GM12872 (cell line): ENCODE results near the gene CTSE.

ENCODE experiments used
- TF ChIP-seq, protein P1 (sequence below): IDR thresholded peaks from 3 replicates; pipeline ENCODE4 v1.5.1; 2011; ENCODE audit warnings: low read depth, mild to moderate bottlenecking, low read length, moderate library complexity; ENCODE audit not compliant: insufficient read depth

Gene CTSE

DNA sequence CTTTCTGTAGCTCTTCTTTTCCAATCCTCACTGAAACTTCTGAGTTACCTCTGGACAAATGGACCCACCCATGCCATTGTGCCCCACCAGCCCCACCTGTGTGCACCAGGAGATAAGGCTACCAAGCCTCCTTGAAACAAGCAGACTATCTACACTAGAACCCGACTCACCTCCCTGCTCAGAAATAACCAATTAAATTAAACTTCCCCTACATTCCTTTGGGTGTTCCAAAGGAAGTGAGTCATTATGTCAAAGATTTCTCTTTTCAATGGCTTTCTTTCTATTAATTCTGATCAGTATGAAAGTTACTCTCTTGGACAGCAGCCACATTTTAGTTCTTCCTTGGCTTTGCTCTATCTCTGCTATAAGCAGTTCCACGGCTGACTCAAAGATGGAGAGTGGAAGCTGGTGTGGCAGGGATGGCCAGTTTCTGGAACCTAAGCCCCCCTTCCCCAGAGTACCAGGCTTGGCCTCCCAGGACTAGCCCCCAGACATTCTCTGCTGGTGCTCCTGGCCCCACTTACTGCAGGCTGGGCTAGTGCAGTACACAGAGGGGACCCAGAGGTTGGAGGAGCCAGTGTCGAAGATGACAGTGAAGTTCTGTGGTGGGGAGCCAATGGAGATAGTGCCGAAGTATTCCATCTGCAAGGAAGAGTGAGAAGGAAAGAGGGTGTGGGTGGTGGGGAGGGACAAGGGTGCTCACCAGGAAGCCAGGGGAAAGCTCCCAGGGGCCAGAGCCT is 1.9 kb downstream of the CTSE start:
- TF ChIP-seq, protein P1, sequence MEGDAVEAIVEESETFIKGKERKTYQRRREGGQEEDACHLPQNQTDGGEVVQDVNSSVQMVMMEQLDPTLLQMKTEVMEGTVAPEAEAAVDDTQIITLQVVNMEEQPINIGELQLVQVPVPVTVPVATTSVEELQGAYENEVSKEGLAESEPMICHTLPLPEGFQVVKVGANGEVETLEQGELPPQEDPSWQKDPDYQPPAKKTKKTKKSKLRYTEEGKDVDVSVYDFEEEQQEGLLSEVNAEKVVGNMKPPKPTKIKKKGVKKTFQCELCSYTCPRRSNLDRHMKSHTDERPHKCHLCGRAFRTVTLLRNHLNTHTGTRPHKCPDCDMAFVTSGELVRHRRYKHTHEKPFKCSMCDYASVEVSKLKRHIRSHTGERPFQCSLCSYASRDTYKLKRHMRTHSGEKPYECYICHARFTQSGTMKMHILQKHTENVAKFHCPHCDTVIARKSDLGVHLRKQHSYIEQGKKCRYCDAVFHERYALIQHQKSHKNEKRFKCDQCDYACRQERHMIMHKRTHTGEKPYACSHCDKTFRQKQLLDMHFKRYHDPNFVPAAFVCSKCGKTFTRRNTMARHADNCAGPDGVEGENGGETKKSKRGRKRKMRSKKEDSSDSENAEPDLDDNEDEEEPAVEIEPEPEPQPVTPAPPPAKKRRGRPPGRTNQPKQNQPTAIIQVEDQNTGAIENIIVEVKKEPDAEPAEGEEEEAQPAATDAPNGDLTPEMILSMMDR: no peak

DNA sequence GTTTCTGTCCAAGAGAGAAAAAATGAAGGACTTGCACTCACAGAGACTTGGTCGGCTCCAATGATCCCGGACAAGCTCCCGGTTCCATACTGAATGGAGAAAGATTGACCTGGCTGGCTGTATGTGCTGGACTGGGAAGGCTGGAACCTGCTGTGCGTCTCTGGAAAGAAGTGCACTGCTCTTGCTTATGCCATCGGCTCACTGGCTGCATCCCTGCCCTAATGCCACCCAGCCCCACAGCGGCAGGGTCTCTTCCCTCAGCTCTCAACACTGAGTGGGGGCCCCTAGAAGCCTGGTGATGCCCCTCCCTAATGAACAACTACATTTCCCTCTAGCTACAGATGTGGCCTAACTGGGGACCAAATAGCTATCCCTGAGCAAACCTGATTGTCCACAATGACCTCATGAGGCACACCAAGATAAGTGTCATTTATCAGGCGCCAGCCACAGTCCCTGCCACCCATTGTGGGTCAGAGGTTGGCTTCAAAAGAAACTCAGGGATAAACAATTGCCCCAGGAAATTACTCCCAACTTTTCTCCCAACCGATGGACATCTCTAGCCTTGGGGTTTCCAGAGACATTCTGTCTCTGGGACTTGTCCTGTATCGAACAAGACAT is 2.6 kb downstream of the CTSE start:
- TF ChIP-seq, protein P1: no peak

DNA sequence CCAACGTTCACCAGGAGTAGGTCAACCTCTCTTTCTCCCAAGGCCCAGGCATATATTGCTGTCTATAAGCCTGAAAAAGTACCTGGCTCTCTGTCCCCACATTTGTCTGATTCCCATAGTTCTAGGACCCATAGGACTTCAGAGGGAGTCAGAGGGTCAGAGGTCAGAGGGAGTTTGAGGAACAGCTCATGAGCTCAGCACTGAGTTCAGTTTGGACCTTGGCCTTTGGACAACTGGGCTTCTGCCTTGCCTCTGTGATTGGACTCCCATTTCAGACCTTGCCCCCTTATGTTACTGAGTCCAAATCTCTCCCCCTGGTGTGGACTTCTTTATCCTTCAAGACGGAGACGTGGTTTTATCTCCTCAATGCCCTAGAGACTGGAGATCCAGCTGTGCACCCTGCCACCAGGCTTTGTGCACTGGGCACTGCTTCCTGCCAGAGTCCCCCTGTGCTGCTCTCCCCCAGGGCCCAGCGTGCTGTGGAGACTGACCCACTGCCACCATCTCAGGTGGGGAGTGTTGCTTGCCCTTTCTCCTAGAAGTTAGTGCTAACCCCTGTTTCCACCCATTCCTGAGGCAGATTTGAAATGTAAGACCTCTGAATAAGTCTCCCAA is 3.2 kb downstream of the CTSE start:
- TF ChIP-seq, protein P1: no peak

DNA sequence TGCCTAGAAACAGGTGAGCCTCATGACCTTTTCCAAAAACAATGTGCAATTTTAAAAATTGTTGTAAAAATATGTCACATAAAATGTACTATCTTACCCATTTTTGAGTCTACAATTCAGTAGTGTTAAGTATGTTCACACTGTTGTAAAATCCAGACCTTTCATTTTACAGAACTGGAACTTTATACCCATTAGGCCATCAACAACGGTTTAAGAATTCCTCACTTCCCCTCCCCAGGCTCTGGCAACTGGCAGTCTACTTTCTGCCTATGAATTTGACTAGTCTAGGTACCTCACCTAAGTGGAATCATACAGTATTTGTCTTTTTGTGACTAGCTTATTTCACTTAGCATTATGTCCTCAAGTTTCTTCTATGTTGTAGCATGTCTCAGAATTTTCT is 8.6 kb downstream of the CTSE start:
- TF ChIP-seq, protein P1: no peak

DNA sequence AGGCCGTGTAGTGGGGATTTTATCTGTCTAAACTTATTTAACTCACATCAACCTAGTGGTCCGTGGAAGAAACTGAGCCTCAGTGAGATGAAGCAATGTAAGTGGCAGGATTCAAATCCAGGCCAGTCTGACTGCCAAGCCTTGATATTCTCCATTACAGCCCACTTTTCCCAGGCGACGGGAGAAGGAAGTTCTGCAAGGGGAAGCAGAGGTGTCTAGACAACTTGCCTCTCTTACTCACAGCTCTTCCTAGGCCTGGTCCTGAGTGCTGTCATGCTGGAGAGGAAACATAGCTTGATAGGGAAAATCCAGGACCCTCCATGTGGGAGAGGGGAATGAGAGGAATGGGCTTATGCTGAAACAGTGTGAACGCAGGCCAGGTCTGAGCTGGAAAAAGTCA is 9.1 kb downstream of the CTSE start:
- TF ChIP-seq, protein P1: no peak

DNA sequence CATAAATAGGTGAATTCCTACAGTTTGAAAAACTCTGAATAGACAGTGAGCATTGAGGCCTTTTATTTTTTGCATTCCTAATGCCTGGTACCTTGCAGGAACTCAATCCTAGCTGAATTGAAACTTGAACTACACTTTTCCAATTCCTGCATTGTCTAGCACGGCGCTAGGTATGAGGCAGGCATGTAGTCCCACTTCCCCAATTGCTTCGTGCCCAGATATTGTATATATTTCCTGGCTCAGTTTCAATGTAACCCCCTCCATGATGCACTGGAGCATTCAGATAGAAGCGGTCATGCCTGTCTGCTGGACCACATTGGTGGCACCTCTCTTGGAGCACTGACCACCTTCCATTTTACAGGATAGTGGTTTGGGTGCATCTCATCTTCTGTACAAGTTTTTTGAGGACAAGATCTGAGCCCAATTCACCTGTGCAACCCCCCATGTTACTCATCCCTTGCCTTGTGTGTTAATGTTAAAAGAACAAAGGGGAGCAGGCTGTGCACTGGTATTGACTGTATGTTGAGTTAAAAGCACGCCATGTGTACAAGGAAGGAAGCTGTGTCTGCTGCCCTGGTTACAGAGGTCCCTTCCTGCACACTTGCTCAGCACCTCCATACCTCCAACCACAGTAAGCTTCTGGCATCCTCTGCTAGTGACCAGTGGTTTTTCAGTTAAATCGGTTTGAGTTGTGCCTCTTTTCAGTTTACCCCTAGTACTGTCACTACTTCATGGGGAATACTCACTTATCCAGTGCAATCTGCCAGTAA is 10.5 kb downstream of the CTSE start:
- TF ChIP-seq, protein P1: no peak
